Measurements from ENCODE around the gene C16orf74. TPM values are rescaled to one million over a fixed set of nuclear protein-coding genes. Genes with fewer than 3 reads are reported as not detected.

The C16orf74 gene
- total and polyA plus RNA-seq, 2 donors = 6.6 to 10.7 TPM

GRCh38 chr16:85682516-85682915 is 68.4 kb downstream of the C16orf74 start:
- Histone ChIP-seq H3K4me3 (ENCODE audit: low read depth, low read length) (no peak overlapping the region), H3K36me3 (ENCODE audit: insufficient read depth) (no peaks in the 10 kb centered on the region), H3K4me1 (ENCODE audit: insufficient read depth) (no peaks in the 10 kb centered on the region), H3K27ac (ENCODE audit: low read depth) (no peak overlapping the region)
- DNase-seq (ENCODE audit: extremely low spot score) = no peak
- WGBS = 85% methylated on average over 9 of the region's 9 CpGs

GRCh38 chr16:85681255-85681654 is 69.6 kb downstream of the C16orf74 start:
- no peak overlapping the region for H3K27ac ChIP-seq (ENCODE audit: low read depth)
- WGBS = 90% methylated on average over 8 of the region's 8 CpGs
- DNase-seq (ENCODE audit: extremely low spot score) = no peak
- H3K4me3 ChIP-seq (ENCODE audit: low read depth, low read length) = no peak overlapping the region
- H3K4me1 ChIP-seq (ENCODE audit: insufficient read depth) = no peaks in the 10 kb centered on the region
- H3K36me3 ChIP-seq (ENCODE audit: insufficient read depth) = no peaks in the 10 kb centered on the region

GRCh38 chr16:85680352-85680944 is 70.4 kb downstream of the C16orf74 start:
- Histone ChIP-seq H3K36me3 (ENCODE audit: insufficient read depth) (no peaks in the 10 kb centered on the region), H3K27ac (ENCODE audit: low read depth) (no peak overlapping the region), H3K4me3 (ENCODE audit: low read depth, low read length) (no peak overlapping the region), H3K4me1 (ENCODE audit: insufficient read depth) (no peaks in the 10 kb centered on the region)
- WGBS = 91% methylated on average over 6 of the region's 6 CpGs
- no peak for DNase-seq (ENCODE audit: extremely low spot score)

DNA sequence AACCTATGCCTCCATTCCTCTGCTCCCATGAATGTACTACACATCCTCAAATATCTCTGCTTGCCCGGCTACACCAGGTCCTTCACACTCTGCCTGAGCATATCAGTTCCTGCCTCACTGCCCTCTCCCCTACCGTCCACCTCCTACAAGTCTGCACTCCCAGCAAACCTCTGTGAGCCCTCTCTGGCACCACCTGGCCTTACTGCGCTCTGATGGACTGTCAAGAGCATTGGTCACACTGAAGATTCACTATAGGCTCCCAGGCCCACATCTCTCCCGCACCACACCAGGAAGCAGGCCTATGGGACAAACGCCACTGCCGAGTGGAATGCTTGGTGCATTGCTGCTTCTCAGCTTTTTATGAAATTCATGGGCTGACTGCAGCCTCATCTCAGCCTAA is 71.0 kb downstream of the C16orf74 start:
- Histone ChIP-seq H3K27ac (ENCODE audit: low read depth) (no peak overlapping the region), H3K4me3 (ENCODE audit: low read depth, low read length) (no peak overlapping the region), H3K4me1 (ENCODE audit: insufficient read depth) (no peaks in the 10 kb centered on the region), H3K36me3 (ENCODE audit: insufficient read depth) (no peaks in the 10 kb centered on the region)
- DNase-seq (ENCODE audit: extremely low spot score) = no peak
- WGBS = 87% methylated on average over 6 of the region's 6 CpGs

- no peaks in the 10 kb centered on the region for H3K4me1 ChIP-seq (ENCODE audit: insufficient read depth)
- H3K36me3 ChIP-seq (ENCODE audit: insufficient read depth) = no peaks in the 10 kb centered on the region
- no peak overlapping the region for H3K4me3 ChIP-seq (ENCODE audit: low read depth, low read length)
- 89% methylated on average over 5 of the region's 5 CpGs for WGBS
- no peak overlapping the region for H3K27ac ChIP-seq (ENCODE audit: low read depth)
- DNase-seq (ENCODE audit: extremely low spot score) = no peak
Observed at GRCh38 chr16:85678821-85679220, 72.1 kb downstream of the C16orf74 start.

DNA sequence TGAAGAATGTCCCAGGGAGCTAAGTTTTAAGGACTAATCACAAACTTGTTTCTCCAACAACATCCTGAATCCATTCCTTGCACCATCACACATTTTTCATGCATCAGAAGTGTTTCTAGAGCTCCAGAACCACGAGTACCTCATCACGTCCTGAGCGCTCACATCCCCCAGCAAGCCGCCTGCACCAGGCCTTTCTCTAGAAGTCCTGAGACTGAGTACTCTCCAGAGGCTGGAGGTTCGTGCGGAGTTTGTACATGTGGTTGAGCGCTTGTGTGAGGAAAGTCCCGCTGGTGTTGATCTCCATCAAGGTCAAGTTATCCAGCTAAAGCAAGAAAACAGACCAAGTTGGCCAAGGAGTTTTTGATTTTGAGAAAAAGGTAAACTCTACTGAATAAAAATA is 72.9 kb downstream of the C16orf74 start:
- no peak for DNase-seq (ENCODE audit: extremely low spot score)
- 91% methylated on average over 8 of the region's 8 CpGs for WGBS
- Histone ChIP-seq H3K4me1 (ENCODE audit: insufficient read depth) (no peaks in the 10 kb centered on the region), H3K27ac (ENCODE audit: low read depth) (no peak overlapping the region), H3K4me3 (ENCODE audit: low read depth, low read length) (no peak overlapping the region), H3K36me3 (ENCODE audit: insufficient read depth) (no peaks in the 10 kb centered on the region)

DNA sequence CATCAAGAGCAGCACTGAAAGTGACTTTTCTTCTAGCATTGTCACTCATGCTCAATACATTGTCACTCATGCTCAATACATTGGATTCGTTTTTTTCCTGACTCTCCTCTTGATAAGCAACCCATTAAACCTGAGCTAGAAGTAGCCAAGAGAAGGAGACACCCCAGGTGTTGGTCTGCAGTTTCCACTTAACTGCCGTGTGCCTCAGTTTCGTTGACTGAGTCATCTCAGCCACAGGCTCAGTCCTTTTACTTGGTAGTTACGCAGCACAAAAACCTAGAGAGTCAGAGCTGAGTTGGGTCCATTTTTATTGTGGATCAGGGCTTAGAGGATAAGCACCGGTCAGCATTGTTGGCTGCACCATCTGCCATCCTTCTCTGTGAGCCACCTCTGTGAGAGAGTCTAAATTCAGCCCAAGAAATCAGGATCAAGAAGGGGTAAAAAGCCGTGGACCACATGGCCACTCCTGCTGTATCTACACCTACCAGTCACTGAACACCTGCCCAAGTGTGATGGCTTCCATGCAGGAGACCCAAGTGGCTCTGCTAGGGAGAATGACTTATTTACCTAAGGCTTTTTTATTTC is 73.4 kb downstream of the C16orf74 start:
- WGBS = 81% methylated on average over 6 of the region's 6 CpGs
- no peak for DNase-seq (ENCODE audit: extremely low spot score)
- Histone ChIP-seq H3K4me1 (ENCODE audit: insufficient read depth) (no peaks in the 10 kb centered on the region), H3K4me3 (ENCODE audit: low read depth, low read length) (no peak overlapping the region), H3K27ac (ENCODE audit: low read depth) (no peak overlapping the region), H3K36me3 (ENCODE audit: insufficient read depth) (peaks cover 2% of the 10 kb centered on the region)

DNA sequence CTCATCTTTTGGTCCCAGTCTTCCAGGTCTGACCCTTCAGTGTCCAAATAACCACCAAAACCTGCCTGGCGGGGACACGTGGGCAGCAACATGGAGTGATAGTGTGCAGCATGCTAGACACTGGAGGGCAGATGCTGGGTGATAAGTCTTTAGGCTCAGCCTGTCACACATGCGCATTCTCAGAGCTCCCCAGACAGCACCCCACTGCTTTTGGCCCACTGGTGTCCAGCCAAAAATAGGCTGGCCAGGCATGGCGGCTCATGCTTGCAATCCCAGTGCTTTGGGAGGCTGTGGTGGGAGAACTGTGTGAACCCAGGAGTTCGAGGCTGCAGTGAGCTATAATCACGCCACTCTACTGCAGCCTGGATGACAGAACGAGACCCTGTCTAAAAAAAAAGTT is 74.4 kb downstream of the C16orf74 start:
- Histone ChIP-seq H3K4me1 (ENCODE audit: insufficient read depth) (no peaks in the 10 kb centered on the region), H3K36me3 (ENCODE audit: insufficient read depth) (peaks cover 2% of the 10 kb centered on the region), H3K4me3 (ENCODE audit: low read depth, low read length) (no peak overlapping the region), H3K27ac (ENCODE audit: low read depth) (no peak overlapping the region)
- 90% methylated on average over 7 of the region's 7 CpGs for WGBS
- no peak for DNase-seq (ENCODE audit: extremely low spot score)

DNA sequence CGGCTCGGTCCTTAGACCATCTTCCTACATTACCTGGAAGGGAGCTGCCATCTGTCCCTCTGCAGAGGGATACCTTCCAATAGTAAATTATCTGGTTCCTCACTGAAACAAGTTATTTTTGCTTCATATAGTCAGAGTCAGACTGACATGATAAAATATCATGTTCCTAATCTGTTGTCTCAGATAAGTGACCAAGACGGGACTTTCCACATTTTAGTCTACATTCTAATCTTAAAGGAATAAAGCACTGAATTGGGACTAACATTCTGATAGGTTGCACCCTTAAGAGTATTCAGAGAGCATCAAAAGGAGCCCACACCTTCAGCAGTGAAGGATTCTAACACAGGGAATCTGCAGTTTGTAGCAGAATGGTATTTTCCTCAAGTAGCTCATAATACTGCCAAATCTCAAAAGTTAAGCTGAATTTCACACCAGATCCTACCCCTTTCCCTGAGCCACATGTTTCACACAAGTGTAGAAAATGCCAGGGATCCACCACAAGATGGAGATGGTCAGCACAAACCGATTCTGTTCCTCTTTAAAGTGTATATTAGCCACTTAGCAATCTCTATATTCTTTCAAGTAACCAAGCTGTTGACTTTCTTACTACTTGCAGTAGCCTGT is 75.5 kb downstream of the C16orf74 start:
- WGBS = 63% methylated on average over 4 of the region's 4 CpGs
- H3K36me3 ChIP-seq (ENCODE audit: insufficient read depth) = peaks cover 2% of the 10 kb centered on the region

DNA sequence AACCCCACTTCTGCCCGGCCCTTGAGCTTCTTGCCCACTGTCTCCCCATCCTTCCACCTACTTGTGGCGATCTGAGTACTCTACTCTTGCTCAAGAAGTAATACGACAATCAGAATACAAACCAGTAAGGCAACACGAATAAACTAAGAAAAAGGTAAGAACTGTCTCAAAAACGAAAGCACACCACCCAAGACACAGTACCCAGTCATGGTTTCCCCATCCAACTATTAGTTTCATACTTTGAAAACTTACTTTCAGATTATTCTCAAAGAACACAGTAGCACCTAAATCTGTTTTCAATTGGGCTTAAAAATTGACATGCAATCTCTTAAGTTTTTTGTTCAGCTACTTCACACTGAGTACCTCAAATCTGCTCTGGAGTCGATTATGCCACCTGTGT is 76.1 kb downstream of the C16orf74 start:
- no peak for DNase-seq (ENCODE audit: extremely low spot score)
- H3K36me3 ChIP-seq (ENCODE audit: insufficient read depth) = peaks cover 2% of the 10 kb centered on the region
- H3K4me3 ChIP-seq (ENCODE audit: low read depth, low read length) = no peak overlapping the region
- WGBS = 92% methylated on average over 6 of the region's 6 CpGs
- no peak overlapping the region for H3K27ac ChIP-seq (ENCODE audit: low read depth)
- H3K4me1 ChIP-seq (ENCODE audit: insufficient read depth) = no peaks in the 10 kb centered on the region

More for the DNA sequence above, 75.5 kb downstream of the C16orf74 start:
- H3K4me3 ChIP-seq (ENCODE audit: low read depth, low read length) = no peak overlapping the region
- no peaks in the 10 kb centered on the region for H3K4me1 ChIP-seq (ENCODE audit: insufficient read depth)
- no peak for DNase-seq (ENCODE audit: extremely low spot score)
- H3K27ac ChIP-seq (ENCODE audit: low read depth) = no peak overlapping the region

- H3K4me3 ChIP-seq (ENCODE audit: low read depth, low read length) = no peak overlapping the region
- 74% methylated on average over 4 of the region's 4 CpGs for WGBS
- no peaks in the 10 kb centered on the region for H3K4me1 ChIP-seq (ENCODE audit: insufficient read depth)
- DNase-seq (ENCODE audit: extremely low spot score) = no peak
- H3K27ac ChIP-seq (ENCODE audit: low read depth) = no peak overlapping the region
- peaks cover 2% of the 10 kb centered on the region for H3K36me3 ChIP-seq (ENCODE audit: insufficient read depth)
Observed at GRCh38 chr16:85674418-85674755, 76.5 kb downstream of the C16orf74 start.

DNA sequence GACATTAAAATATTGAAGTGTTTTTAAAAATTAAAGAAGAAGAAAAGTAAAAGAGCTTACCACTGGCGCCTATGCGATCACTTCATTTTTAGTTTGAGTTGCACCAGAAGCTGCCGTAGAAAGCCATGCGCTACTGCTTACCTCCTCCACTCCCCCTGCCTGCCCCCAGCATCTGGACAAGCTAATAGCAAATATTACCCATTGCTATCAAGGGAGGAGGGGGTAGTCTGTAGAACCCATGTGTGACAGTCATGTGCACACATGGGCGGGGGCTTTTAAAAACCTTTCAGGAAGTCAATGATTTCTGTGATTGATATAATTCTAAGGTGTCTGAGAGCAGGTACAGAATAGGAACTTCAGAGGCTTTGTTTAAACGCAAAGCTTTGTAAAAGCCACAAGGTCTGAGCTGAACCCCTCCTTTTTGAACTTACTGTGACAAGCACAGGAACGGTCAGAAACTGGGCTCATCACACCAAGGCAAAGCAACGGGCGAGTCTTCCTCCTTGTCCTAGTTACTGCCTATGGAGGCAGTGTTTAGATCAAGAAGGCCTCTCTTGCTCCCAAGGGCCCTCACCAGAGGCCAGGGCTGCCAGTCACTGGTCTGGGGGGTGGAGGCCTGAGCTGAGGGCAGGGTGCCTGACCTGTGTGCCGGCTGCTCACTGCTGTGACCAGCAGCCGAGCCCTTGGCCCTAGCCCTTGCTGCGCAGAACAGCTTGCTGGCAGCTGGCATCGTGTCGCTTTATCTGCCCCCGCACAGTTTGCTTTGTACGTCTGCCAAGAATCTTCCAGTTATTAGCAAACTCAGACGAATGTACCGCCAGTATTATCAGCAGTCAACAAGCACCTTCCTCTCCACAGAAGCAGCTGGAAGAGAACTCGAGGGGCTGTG is 77.1 kb downstream of the C16orf74 start:
- peaks cover 2% of the 10 kb centered on the region for H3K36me3 ChIP-seq (ENCODE audit: insufficient read depth)
- WGBS = 55% methylated on average over 19 of the region's 19 CpGs
- DNase-seq (ENCODE audit: extremely low spot score) = no peak
- no peak overlapping the region for H3K27ac ChIP-seq (ENCODE audit: low read depth)
- H3K4me1 ChIP-seq (ENCODE audit: insufficient read depth) = no peaks in the 10 kb centered on the region
- no peak overlapping the region for H3K4me3 ChIP-seq (ENCODE audit: low read depth, low read length)

GRCh38 chr16:85670840-85671239 is 80.1 kb downstream of the C16orf74 start:
- H3K27ac ChIP-seq (ENCODE audit: low read depth) = no peak overlapping the region
- no peaks in the 10 kb centered on the region for H3K4me1 ChIP-seq (ENCODE audit: insufficient read depth)
- WGBS = 96% methylated on average over 14 of the region's 14 CpGs
- H3K36me3 ChIP-seq (ENCODE audit: insufficient read depth) = peaks cover 3% of the 10 kb centered on the region
- DNase-seq (ENCODE audit: extremely low spot score) = no peak
- no peak overlapping the region for H3K4me3 ChIP-seq (ENCODE audit: low read depth, low read length)
